ENCODE data around the gene LHPP.

DNA sequence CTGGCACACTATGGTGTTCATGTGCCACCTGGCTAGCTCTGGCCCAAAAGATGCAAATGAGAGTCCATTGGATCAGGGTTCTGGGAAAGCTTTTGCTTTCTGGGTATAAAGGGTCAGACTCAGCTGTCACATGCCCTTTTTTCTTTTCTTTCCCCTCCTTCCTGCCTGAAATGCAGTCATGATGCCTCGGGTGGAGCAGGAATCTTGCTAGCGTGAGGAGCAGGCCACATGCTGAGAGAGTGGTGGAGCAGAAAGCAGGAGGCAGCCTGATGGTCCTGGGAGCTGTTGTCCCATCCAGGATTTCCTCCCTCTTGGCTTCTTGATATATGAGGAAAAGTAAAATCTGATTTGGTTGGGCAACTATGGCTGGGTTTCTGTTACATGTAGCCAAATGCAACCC lies 2.7 kb upstream of the LHPP start:
- TF ChIP-seq POLR2A (IDR thresholded peaks at IDR 0.05) (no peak), EP300 (IDR thresholded peaks at IDR 0.05; ENCODE audit: low read depth) (no peak), POLR2AphosphoS5 (IDR thresholded peaks at IDR 0.05) (no peak)

Data from transverse colon (tissue), 3 donors.